Tongue (tissue), 3 donors: Measurements from ENCODE around the gene CALR3. TPM values are rescaled to one million over a fixed set of nuclear protein-coding genes. Genes with fewer than 3 reads are reported as not detected.

Experiments
- DNase-seq: peaks from one replicate; pipeline ENCODE4 v3.0.0-alpha.2; 2015
- small RNA-seq: library from RNA; depleted of rRNA; stranded (forward); fragments of <200 nt; gene quantifications from one replicate; pipeline ENCODE3, GENCODE V24; 2014; ENCODE audit warnings: low replicate concordance
- total RNA-seq: library from RNA; depleted of rRNA; stranded (reverse); fragments of >200 nt; gene quantifications from one replicate; pipeline ENCODE4 v1.2.3, GENCODE V29; 2014

CALR3 gene
- total RNA-seq, 1 donor from 2014 or later, result not detected

DNA sequence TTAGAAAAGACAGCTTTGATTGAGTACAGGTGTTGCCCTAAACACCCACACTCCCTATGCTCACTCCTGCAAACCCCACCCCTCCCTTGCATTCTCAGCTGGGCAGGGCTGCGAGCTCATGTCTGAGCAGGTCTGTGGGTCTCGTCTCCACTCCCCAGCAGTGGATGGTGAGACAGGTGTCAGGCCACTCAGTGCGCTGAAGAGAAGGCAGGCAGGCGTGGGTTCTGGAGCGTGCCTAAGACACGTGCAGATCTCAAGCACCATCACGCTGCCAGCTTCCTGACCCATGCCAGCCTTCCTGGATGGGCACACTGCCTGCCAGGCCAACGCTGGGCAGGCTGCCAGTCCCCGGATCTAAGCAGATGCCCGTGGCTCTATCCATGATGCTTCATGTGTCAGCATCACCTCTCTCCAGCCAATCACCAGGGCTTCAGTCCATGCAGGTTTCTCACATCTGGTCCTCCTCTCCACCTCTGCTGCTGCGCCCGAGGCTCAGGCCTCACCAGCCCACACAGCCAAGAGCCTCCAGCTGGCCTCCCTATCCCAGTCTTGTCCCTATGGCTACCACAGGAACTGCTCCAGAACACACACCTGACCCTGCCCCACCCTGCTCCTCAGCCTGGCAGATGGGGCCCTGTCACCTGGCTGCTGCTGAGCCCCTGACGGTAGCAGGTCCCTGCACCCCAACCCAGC lies 66.8 kb downstream of the CALR3 start:
- DNase-seq, result no peak

Small RNA genes within 50 kb of the gene (small RNA-seq; reads per million reads assigned to genes)
- gene RN7SL146P, result not detected

Other genes with a start within 250 kb of the CALR3 start
- 14.2 TPM for gene KLF2, start 171.3 kb downstream of the CALR3 start, total RNA-seq
- 16.4 TPM for gene EPS15L1, start 24.2 kb downstream of the CALR3 start, total RNA-seq
- gene C19orf44, start 227 bp upstream of the CALR3 start, total RNA-seq, result 8.8 TPM
- 17.4 TPM for gene CHERP, start 46.3 kb upstream of the CALR3 start, total RNA-seq
- 19.8 TPM for gene SLC35E1, start 76.2 kb upstream of the CALR3 start, total RNA-seq
- 5.3 TPM for gene MED26, start 132.0 kb upstream of the CALR3 start, total RNA-seq
- 67.4 TPM for gene SMIM7, start 164.0 kb upstream of the CALR3 start, total RNA-seq
- 97.2 TPM for gene TMEM38A, start 165.0 kb upstream of the CALR3 start, total RNA-seq
- gene NWD1, start 223.7 kb upstream of the CALR3 start, total RNA-seq, result 0.10 TPM